H1 (cell line): ENCODE measurements around the gene ANKRD11. TPM values are rescaled to one million over a fixed set of nuclear protein-coding genes. Genes with fewer than 3 reads are reported as not detected.

Experiments
- CTCF ChIA-PET: fragments of 300-600 bp; sonication (Branson Sonifier 250); formaldehyde crosslinking; loops from one replicate; lab custom pipeline; 2021; ENCODE audit not compliant: partially characterized antibody; lab: Charles Lee
- POLR2A ChIA-PET: fragments of 300-600 bp; sonication (Branson Sonifier 250); formaldehyde crosslinking; loops from one replicate; lab custom pipeline; 2021; ENCODE audit warnings: inconsistent platforms; ENCODE audit not compliant: partially characterized antibody; lab: Charles Lee
- DNase-seq, 2 experiments: peaks; one replicate each; pipeline versions ENCODE4 v3.0.0 to v3.0.0-alpha.2; 2010 to 2022; ENCODE audit warnings: low spot score in 2 of 2, low read depth in 1 of 2, mixed read lengths in 1 of 2
- FAIRE-seq: peaks from 2 replicates; lab custom pipeline; 2011; peaks lifted over from hg19 to GRCh38; lab: Jason Lieb, UNC
- H2AFZ ChIP-seq: 2 replicates; pipeline ENCODE4 v1.8.1; 2012; ENCODE audit warnings: low read length, inconsistent platforms
- H2AK5ac ChIP-seq: 2 replicates; pipeline ENCODE4 v1.6.1; 2013; ENCODE audit warnings: low read depth, low read length
- H2BK120ac ChIP-seq: replicated peaks from 2 replicates; pipeline ENCODE3; 2013; ENCODE audit warnings: low read depth, low read length, inconsistent platforms
- H2BK12ac ChIP-seq: 2 replicates; pipeline ENCODE4 v1.6.1; 2013; ENCODE audit warnings: low read depth, low read length
- H2BK15ac ChIP-seq: 2 replicates; pipeline ENCODE4 v1.6.1; 2013; ENCODE audit warnings: low read length
- H2BK20ac ChIP-seq: 2 replicates; pipeline ENCODE4 v1.6.1; 2013; ENCODE audit warnings: low read length
- H2BK5ac ChIP-seq: 2 replicates; pipeline ENCODE4 v1.6.1; 2013; ENCODE audit warnings: low read depth, low read length
- H3K14ac ChIP-seq: 2 replicates; pipeline ENCODE4 v1.6.1; 2013; ENCODE audit warnings: inconsistent platforms; ENCODE audit not compliant: insufficient read length
- H3K18ac ChIP-seq: 2 replicates; pipeline ENCODE4 v1.6.1; 2013; ENCODE audit warnings: low read length; ENCODE audit errors: extremely low read depth
- H3K23ac ChIP-seq: 2 replicates; pipeline ENCODE4 v1.6.1; 2013; ENCODE audit warnings: inconsistent platforms; ENCODE audit not compliant: insufficient read length
- H3K23me2 ChIP-seq: 2 replicates; pipeline ENCODE4 v1.6.1; 2013; ENCODE audit warnings: low read depth, low read length
- H3K27ac ChIP-seq: 2 replicates; pipeline ENCODE4 v1.6.1; 2011; ENCODE audit warnings: low read depth, low read length, inconsistent platforms
- H3K27me3 ChIP-seq, 4 experiments: replicated peaks in 1 of 4; 1 replicate in 1 of 4; 2 replicates in 3 of 4; pipeline versions ENCODE4 v1.6.1 to v1.8.1; 2011 to 2013; ENCODE audit warnings: low read length in 3 of 4, mild to moderate bottlenecking in 3 of 4, inconsistent platforms in 2 of 4, mixed read lengths in 2 of 4, moderate library complexity in 1 of 4; ENCODE audit not compliant: control insufficient read depth in 3 of 4, insufficient read depth in 3 of 4; ENCODE audit errors: extremely low read depth in 1 of 4
- H3K36me3 ChIP-seq, 4 experiments: 2 replicates each; pipeline versions ENCODE4 v1.6.1 to v1.8.1; 2011 to 2013; ENCODE audit warnings: mild to moderate bottlenecking in 4 of 4, low read length in 3 of 4, moderate library complexity in 2 of 4, control low read depth in 1 of 4, inconsistent platforms in 1 of 4; ENCODE audit not compliant: insufficient read depth in 4 of 4, control insufficient read depth in 2 of 4
- H3K4ac ChIP-seq: replicated peaks from 2 replicates; pipeline ENCODE3; 2013; ENCODE audit warnings: low read length, low read depth, mixed read lengths, inconsistent platforms; ENCODE audit not compliant: insufficient read length
- H3K4me1 ChIP-seq, 4 experiments: replicated peaks in 1 of 4; 1 replicate in 1 of 4; 2 replicates in 3 of 4; pipeline versions ENCODE4 v1.6.1 to v1.8.1; 2011 to 2013; ENCODE audit warnings: low read length in 3 of 4, inconsistent platforms in 2 of 4, mixed read lengths in 1 of 4; ENCODE audit not compliant: insufficient read depth in 4 of 4, control insufficient read depth in 3 of 4
- H3K4me2 ChIP-seq, 2 experiments: 2 replicates each; pipeline versions ENCODE4 v1.6.1 to v1.8.1; 2011 to 2013; ENCODE audit warnings: low read depth in 2 of 2, low read length in 2 of 2, control low read depth in 1 of 2, inconsistent platforms in 1 of 2, mild to moderate bottlenecking in 1 of 2; ENCODE audit not compliant: insufficient read depth in 1 of 2
- H3K4me3 ChIP-seq, 4 experiments: fragments of 200-600, 300-600 bp in 1 of 4; sonication (generic), shearing (Covaris generic), sonication (Bioruptor Twin) in 1 of 4; 2 replicates each; pipeline versions ENCODE4 v1.5.1 to v1.8.1; 2011 to 2016; ENCODE audit warnings: low read length in 4 of 4, low read depth in 3 of 4, control low read depth in 2 of 4, inconsistent platforms in 2 of 4, mild to moderate bottlenecking in 2 of 4, mixed read lengths in 1 of 4, moderate library complexity in 1 of 4; ENCODE audit not compliant: insufficient read depth in 2 of 4; ENCODE audit errors: extremely low read depth in 1 of 4
- H3K56ac ChIP-seq: replicated peaks from 2 replicates; pipeline ENCODE3; 2013; ENCODE audit warnings: low read depth, mild to moderate bottlenecking, mixed read lengths, low read length, inconsistent platforms; ENCODE audit not compliant: insufficient read length
- H3K79me1 ChIP-seq: 2 replicates; pipeline ENCODE4 v1.6.1; 2013; ENCODE audit warnings: low read depth, low read length, control low read depth
- H3K79me2 ChIP-seq, 2 experiments: 2 replicates each; pipeline versions ENCODE4 v1.6.1 to v1.8.1; 2012 to 2013; ENCODE audit warnings: low read length in 2 of 2, mild to moderate bottlenecking in 2 of 2, inconsistent platforms in 1 of 2; ENCODE audit not compliant: insufficient read depth in 2 of 2, control insufficient read depth in 1 of 2
- H3K9ac ChIP-seq, 4 experiments: replicated peaks in 1 of 4; 1 replicate in 1 of 4; 2 replicates in 3 of 4; pipeline versions ENCODE4 v1.6.1 to v1.8.1; 2011 to 2013; ENCODE audit warnings: low read depth in 3 of 4, low read length in 3 of 4, control low read depth in 2 of 4, mild to moderate bottlenecking in 2 of 4, moderate library complexity in 2 of 4, inconsistent platforms in 1 of 4; ENCODE audit errors: extremely low read depth in 1 of 4
- H3K9me3 ChIP-seq, 2 experiments: 2 replicates each; pipeline versions ENCODE4 v1.6.1 to v1.8.1; 2012 to 2013; ENCODE audit warnings: mild to moderate bottlenecking in 2 of 2, moderate library complexity in 2 of 2, control low read depth in 1 of 2, inconsistent platforms in 1 of 2, low read depth in 1 of 2, low read length in 1 of 2, mixed read lengths in 1 of 2; ENCODE audit not compliant: insufficient read depth in 2 of 2
- H4K20me1 ChIP-seq, 2 experiments: replicated peaks in 1 of 2; 2 replicates each; pipeline versions ENCODE3 to v1.8.1; 2011 to 2013; ENCODE audit warnings: inconsistent platforms in 2 of 2, low read length in 2 of 2, mild to moderate bottlenecking in 1 of 2; ENCODE audit not compliant: insufficient read depth in 2 of 2, control insufficient read depth in 1 of 2
- H4K5ac ChIP-seq: 2 replicates; pipeline ENCODE4 v1.6.1; 2013; ENCODE audit warnings: low read length, low read depth, mixed read lengths, inconsistent platforms; ENCODE audit not compliant: insufficient read length
- H4K8ac ChIP-seq: 2 replicates; pipeline ENCODE4 v1.8.0; 2013; ENCODE audit warnings: mild to moderate bottlenecking, moderate library complexity, low read length, inconsistent platforms; ENCODE audit not compliant: insufficient read depth; ENCODE audit errors: extremely low read depth
- H4K91ac ChIP-seq: replicated peaks from 2 replicates; pipeline ENCODE3; 2013; ENCODE audit warnings: low read length, mixed read lengths, inconsistent platforms; ENCODE audit not compliant: insufficient read length
- BRCA1 ChIP-seq: IDR thresholded peaks from 2 replicates; pipeline ENCODE4 v1.6.1; 2012; ENCODE audit warnings: low read depth, low read length, improper control_type of control experiment
- CEBPB ChIP-seq: IDR thresholded peaks from 2 replicates; pipeline ENCODE4 v1.6.1; 2012; ENCODE audit warnings: low read depth, low read length
- E2F6 ChIP-seq: IDR thresholded peaks from 2 replicates; pipeline ENCODE4 v1.6.1; 2012; ENCODE audit warnings: inconsistent platforms
- EP300 ChIP-seq, 2 experiments: IDR thresholded peaks; 1 replicate in 1 of 2; 2 replicates in 1 of 2; pipeline ENCODE4 v1.6.1; 2011 to 2012; ENCODE audit warnings: low read depth in 2 of 2, low read length in 2 of 2, mild to moderate bottlenecking in 2 of 2, borderline replicate concordance in 1 of 2, inconsistent platforms in 1 of 2, moderate library complexity in 1 of 2
- EZH2 ChIP-seq: fragments of 200-600 bp; sonication (generic); IDR thresholded peaks from 2 replicates; pipeline ENCODE4 v1.7.1; 2012; ENCODE audit warnings: low read depth, mild to moderate bottlenecking, moderate library complexity, low read length, inconsistent platforms; ENCODE audit not compliant: severe bottlenecking
- KDM1A ChIP-seq: fragments of 200-600, 300-600 bp; sonication (generic); IDR thresholded peaks from 2 replicates; pipeline ENCODE4 v1.7.1; 2016; ENCODE audit warnings: mild to moderate bottlenecking, low read length, borderline replicate concordance
- NANOG ChIP-seq: IDR thresholded peaks from 2 replicates; pipeline ENCODE4 v1.6.1; 2011; ENCODE audit warnings: low read length, low read depth, mild to moderate bottlenecking, inconsistent platforms; ENCODE audit not compliant: insufficient read depth, poor library complexity, severe bottlenecking
- POLR2AphosphoS5 ChIP-seq: IDR thresholded peaks from 2 replicates; pipeline ENCODE4 v1.6.1; 2011; ENCODE audit warnings: low read depth, low read length
- RNF2 ChIP-seq: fragments of 200-900, 300-1000 bp; sonication (generic); IDR thresholded peaks from 2 replicates; pipeline ENCODE4 v1.7.1; 2016; ENCODE audit warnings: borderline replicate concordance, low read depth, mild to moderate bottlenecking, antibody characterized with exemption, low read length; ENCODE audit not compliant: poor library complexity, severe bottlenecking; ENCODE audit errors: missing control alignments
- SIN3A ChIP-seq, 2 experiments: IDR thresholded peaks in 1 of 2; conservative IDR thresholded peaks in 1 of 2; 2 replicates each; pipeline ENCODE4 v1.6.1; 2011 to 2012; ENCODE audit warnings: low read length in 2 of 2, improper control_type of control experiment in 1 of 2, low read depth in 1 of 2, mild to moderate bottlenecking in 1 of 2
- SIX5 ChIP-seq: IDR thresholded peaks from 2 replicates; pipeline ENCODE4 v1.6.1; 2011; ENCODE audit warnings: mild to moderate bottlenecking, low read depth, low read length
- SP1 ChIP-seq: IDR thresholded peaks from 2 replicates; pipeline ENCODE4 v1.6.1; 2011; ENCODE audit warnings: low read depth, low read length
- TBP ChIP-seq: IDR thresholded peaks from 2 replicates; pipeline ENCODE4 v1.6.1; 2011; ENCODE audit warnings: low read depth, low read length, improper control_type of control experiment
- WGBS, 2 experiments: shearing (Covaris generic) in 1 of 2; methylation state at CpG; one replicate each; pipeline versions ENCODE4 v1.1.6 to v1.1.7; 2013 to 2015; ENCODE audit warnings: low lambda C conversion rate in 2 of 2, mixed read lengths in 2 of 2, inconsistent platforms in 1 of 2, low coverage in 1 of 2, missing lambda C conversion rate in 1 of 2; ENCODE audit not compliant: insufficient replicate concordance in 2 of 2, insufficient coverage in 1 of 2, insufficient read length in 1 of 2; ENCODE audit errors: extremely low coverage in 1 of 2, missing lambda C conversion rate in 1 of 2; 5-methylcytosine and 5-hydroxymethylcytosine counted together
- polyA plus RNA-seq, 7 experiments: library from polyadenylated mRNA; depleted of rRNA in 3 of 7; stranded (reverse) in 5 of 7; unstranded in 2 of 7; fragments of >200 nt in 5 of 7; fragments of 200-250 nt in 2 of 7; gene quantifications; 1 replicate in 5 of 7; 2 replicates in 1 of 7; 4 replicates in 1 of 7; pipeline versions ENCODE4 v1.2.1 to v1.2.3, GENCODE V29; 2011 to 2013; ENCODE audit warnings: missing spikeins in 2 of 7, mixed read lengths in 2 of 7
- total RNA-seq: library from RNA; stranded (reverse); fragmentation: NEBNext Ultra II Directional; extraction: Animal tissue kit (Norgen Biotek cat#: 25700); gene quantifications from 2 replicates; pipeline ENCODE4 v1.2.1, GENCODE V29; 2021

Gene ANKRD11
- total and polyA plus RNA-seq, 2 of the 8 experiments (the other 6 are each of a cell fraction or from before 2014, with no cell fraction given): 46.5 to 142 TPM

- CTCF ChIA-PET: interaction anchor here (1.0 to 1.6 kb wide), 4 partner anchors 11 to 25 kb away, joined by 3 to 10 read pairs (median 5); no protein-coding TSS in a partner anchor
- peaks cover 5 to 18% (median 11%) of the 10 kb centered on the region in 4 experiments; a peak in 6 of 7 replicates for H3K4me1 ChIP-seq
- no peak overlapping the region for H2BK15ac ChIP-seq
- no peak overlapping the region for H2BK5ac ChIP-seq
- H3K4ac ChIP-seq: no peak overlapping the region
- no peak for TF ChIP-seq RNF2
- TF ChIP-seq TBP: no peak
- TF ChIP-seq CEBPB: no peak
- TF ChIP-seq BRCA1: no peak
- no peak for TF ChIP-seq EP300 (IDR thresholded peaks at IDR 0.05; ENCODE audit: borderline replicate concordance in 1 of 2, low read depth in 2 of 2, low read length in 2 of 2)
- no peak for TF ChIP-seq SIX5
- no peak for TF ChIP-seq SP1
- no peak for TF ChIP-seq SIN3A (conservative IDR thresholded peaks at IDR 0.05 in 1 of 2, IDR thresholded peaks at IDR 0.05 in 1 of 2; ENCODE audit: low read depth in 1 of 2, low read length in 2 of 2)
- TF ChIP-seq EZH2: no peak
- TF ChIP-seq POLR2AphosphoS5: no peak
- no peak for TF ChIP-seq KDM1A
- TF ChIP-seq E2F6: no peak
- no peak for TF ChIP-seq NANOG
- TF ChIP-seq, all 59 proteins: peak for 0
- Histone ChIP-seq H3K18ac (no peak overlapping the region), H3K4me2 (no peak overlapping the region), H3K9ac (no peak overlapping the region), H3K27ac (no peak overlapping the region), H3K36me3 (no peaks in the 10 kb centered on the region), H4K5ac (no peak overlapping the region), H4K20me1 (peaks cover 44 to 59% of the 10 kb centered on the region in 2 experiments), H4K91ac (no peak overlapping the region), H3K23me2 (no peaks in the 10 kb centered on the region), H3K79me2 (peaks cover 0 to 98% of the 10 kb centered on the region in 2 experiments), H3K9me3 (no peaks in the 10 kb centered on the region), H3K56ac (no peak overlapping the region), H2AFZ (no peak overlapping the region), H2BK12ac (no peak overlapping the region), H3K23ac (no peak overlapping the region), H2BK120ac (no peak overlapping the region), H3K27me3 (no peaks in the 10 kb centered on the region), H2BK20ac (no peak overlapping the region), H3K14ac (no peak overlapping the region), H3K79me1 (peaks cover 25% of the 10 kb centered on the region), H4K8ac (no peak overlapping the region), H2AK5ac (no peak overlapping the region), H3K4me3 (no peak overlapping the region)
- POLR2A ChIA-PET: interaction anchor here (0.8 to 1.6 kb wide), 2 partner anchors 8 to 14 kb away, joined by 3 to 4 read pairs; no protein-coding TSS in a partner anchor
- WGBS, 2 experiments: 75% methylated on average over 7 of the region's 7 CpGs; no CpG with 5 or more reads in 1 of the 2 experiments
- FAIRE-seq (no peak), DNase-seq (no peak)
Measured at GRCh38 chr16:89332902-89333245, 157.5 kb downstream of the ANKRD11 start.
